Right kidney (tissue), 1 donor: ENCODE measurements around the gene NFAM1.

ENCODE experiments used
- DNase-seq: peaks from one replicate; pipeline ENCODE4 v3.0.0-alpha.2; 2016

The NFAM1 gene

DNA sequence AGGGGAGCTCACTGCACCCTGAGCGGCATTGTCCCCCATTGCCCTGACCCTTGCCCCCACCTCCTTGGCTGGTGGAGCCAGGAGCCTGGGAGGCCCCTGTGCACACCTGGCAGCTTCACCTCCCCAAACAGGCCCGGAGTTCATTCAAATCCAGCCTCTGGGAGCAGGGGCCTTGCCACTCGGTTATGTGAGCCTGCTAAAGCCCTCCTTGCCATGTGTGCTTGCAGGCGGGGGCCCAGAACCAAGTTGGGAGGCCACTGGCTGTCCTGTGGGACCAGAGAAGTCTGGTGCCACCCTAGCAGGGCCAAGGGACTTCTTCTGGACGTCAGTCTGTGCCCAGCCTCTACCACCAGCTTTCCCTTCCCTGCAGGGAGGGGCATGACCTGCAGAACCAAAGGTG lies 48.9 kb downstream of the NFAM1 start:
- DNase-seq = no peak

DNA sequence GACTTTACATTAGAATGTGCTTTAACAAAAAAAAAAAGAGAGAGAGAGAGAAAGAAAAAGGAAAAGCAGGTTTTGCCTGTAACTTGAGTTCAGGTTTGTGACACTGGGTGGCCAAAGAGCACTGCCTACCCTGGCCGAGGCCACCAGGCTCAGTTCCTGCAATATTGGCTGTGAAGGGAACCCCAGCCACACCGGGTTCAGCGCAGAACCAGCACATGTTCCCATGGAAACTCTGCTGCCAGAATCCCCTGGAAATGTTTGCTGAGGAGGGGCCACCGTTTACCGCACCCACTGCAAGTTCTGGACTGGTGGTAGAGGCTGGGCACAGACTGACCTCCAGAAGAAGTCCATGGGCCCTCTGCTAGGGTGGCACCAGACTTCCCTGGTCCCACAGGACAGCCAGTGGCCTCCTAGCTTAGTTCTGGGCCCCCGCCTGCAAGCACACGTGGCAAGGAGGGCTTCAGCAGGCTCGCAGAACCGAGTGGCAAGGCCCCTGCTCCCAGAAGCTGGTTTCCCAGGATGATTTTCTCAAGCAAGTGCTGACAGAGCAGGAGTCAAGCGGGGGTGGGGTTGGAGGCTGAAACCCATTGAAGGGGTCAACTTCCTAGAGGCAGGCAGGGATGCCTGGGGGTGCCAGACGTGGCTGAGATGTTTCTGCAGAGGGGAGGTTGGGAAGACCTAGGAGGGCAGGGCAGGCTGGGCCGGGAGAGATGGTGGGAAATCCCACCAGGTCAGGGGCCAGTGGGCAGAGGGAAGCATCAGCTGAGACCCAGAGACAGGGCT lies 51.2 kb downstream of the NFAM1 start:
- DNase-seq = no peak

DNA sequence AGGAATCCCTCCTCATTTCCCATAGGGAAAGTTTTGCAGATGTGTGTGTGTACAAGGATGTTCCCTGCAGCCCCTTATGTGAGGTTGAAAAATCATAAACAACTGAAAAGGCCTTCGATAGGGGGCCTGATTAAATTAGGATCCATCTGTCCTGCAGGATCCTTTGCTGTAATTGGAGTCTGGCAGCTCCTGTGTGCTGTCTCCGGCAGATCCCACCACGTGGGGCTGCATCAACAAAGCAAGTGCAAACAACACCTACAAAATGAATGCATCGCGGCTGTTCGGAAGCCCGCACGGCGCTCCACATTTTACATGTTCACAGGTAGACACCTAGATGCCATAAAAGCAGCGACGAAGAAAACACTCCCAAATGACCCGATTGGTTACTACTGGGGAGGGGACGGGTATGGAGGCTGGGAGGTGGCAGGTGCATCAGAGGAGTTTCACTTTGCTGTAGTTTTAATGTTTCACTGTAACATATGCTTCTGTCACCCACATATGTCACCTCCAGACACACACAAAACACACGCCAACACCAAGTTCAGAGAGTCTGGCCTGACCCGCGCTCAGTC lies 52.2 kb downstream of the NFAM1 start:
- DNase-seq = no peak

DNA sequence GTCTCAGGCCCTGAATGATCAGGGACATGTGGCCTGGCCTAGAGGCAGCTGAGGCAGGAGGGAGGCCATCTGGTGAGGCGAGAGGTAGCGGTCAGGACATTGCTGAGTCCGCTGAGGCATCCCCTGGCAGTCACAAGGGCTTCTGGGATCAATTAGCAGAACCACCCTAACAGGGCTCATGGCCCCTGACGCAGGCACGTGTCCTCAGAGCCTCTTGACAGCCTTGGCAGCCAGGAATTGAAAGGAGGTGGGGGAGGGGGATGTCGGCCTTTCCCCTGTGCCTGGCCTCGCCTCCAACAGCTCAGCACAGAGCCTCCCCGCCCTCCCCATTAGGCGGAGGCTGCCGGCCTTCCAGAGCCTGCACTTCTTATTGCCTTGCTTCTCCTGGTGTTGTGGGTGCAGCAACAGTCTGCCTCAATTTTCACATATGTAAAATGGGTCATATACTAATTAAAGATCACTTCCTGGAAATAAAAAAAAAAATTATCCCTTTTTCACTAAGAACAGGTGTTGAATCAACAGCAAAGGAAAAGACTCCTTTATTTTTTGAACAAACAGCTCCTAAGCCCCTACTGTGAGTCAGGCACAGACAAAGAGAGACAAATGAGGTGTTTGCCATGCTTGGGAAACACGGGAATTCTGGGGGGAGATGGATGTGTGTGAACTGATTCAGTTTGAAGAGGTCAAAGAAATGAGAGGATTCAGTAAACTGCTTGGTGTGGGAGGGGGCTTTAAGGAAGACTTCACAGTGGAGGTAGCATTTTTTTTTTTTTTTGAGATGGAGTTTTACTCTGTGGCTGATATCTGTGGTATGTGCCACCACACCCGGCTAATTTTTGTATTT lies 55.3 kb downstream of the NFAM1 start:
- no peak for DNase-seq

DNA sequence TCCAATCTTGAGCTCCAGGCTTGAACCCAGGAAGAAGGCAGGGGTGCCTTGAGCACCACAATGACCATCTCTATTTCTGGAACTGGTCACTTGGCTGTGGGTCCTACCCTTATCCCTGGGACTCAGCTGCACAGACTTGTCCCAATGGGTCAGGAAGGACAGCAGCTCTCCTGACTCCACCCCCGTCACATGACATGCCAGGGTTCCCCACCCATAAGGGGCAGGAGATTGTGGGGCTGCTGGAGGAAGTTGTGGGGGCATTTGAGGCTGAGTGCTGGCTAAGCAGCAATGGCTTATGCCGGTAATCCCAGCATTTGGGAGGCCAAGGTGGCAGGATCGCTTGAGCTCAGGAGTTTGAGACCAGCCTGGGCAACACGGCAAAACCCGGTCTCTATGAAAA lies 56.2 kb downstream of the NFAM1 start:
- no peak for DNase-seq

DNA sequence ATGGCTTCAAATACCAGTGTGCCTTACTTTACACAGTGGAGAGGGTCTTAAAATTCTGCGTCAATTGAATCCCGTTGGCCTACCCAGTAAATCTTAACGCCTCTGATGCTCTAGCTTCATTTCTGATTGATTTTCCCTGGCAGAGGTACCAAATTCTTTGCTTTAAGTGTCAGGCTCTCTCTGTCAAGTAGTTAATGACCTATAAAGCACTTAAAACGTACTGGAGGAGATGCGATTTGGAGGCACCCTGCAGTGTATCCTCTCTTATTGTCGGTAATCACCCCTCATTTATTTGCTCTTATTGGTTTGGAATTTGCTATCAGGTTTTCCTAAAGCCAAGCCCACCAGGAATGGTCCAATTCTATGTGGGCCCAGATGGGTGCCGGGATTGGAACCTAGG lies 59.2 kb downstream of the NFAM1 start:
- DNase-seq = no peak

DNA sequence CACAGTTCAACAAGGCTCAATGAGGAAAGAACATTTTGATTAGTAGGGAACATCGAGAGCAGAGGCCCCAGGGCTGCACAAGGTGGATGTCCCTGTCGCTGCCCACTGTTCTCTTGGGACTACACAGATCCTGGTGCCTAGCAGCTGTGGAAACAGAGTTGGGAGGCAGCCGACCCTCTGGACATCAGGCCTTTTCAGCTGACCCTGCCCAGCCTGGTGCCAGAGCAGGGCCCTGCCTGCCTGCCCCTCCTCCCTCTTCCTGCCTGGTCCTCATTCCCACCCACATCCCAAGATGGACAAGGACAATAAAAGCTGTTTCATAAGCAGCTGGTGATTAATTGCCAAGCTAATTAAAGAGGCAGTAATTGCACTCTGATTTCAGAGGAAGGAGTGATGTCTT lies 60.7 kb downstream of the NFAM1 start:
- no peak for DNase-seq

DNA sequence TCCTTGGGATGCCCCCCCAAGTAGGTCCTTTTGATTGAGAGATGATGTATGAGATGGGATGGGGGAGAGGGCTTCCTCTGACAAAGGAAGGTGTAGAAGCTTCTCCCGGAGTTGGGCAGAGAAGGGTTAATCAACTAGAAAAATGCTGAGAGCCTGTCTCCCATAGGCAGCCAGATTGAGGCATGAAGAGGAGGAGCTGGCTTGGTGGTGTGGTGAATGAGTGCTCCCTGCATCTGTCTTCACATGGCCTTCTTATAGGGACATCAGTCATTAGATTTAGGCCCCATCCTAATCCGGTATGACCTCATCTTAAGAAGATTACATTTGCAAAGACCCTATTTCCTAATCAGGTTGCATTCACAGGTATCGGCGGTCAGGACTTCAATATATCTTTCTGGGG lies 61.1 kb downstream of the NFAM1 start:
- DNase-seq = no peak

DNA sequence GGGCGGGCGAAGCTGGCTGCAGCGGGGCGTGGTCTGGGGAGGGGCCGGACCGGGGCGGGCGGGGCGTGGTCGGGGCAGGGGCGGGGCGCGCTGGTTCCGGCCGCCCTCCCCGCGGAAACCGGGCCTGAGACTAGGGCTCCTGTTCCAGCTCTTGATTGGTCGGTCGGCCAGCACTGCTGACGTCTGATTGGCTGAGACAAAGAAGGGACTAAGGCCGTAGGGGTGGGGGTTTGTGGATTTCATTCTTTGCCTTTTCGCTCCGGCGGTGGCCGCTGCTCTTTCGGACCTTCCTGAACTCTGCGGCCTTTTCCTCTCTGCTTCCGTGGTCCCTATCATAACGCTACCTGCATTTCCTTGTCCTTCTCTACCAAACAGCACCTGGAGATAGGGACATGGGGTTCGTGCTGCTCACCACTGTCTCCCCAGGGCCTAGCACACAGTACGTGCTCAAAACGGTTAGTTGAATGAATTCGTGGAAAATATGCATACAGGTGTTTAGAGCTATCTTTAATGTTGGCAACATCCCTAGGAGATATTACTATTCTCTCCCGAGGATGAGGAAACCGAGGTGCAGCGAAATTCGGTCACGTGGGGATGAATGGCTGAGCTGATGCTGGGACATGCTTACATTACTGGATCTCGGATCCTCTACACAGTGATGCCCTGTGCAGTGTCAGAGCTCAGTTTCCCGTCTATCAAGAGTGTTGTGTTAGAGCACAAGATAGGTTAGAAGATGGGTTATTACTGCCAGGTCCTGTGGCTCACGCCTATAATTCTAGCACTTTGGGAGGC lies 62.8 kb downstream of the NFAM1 start:
- DNase-seq = peak; percentile 75

DNA sequence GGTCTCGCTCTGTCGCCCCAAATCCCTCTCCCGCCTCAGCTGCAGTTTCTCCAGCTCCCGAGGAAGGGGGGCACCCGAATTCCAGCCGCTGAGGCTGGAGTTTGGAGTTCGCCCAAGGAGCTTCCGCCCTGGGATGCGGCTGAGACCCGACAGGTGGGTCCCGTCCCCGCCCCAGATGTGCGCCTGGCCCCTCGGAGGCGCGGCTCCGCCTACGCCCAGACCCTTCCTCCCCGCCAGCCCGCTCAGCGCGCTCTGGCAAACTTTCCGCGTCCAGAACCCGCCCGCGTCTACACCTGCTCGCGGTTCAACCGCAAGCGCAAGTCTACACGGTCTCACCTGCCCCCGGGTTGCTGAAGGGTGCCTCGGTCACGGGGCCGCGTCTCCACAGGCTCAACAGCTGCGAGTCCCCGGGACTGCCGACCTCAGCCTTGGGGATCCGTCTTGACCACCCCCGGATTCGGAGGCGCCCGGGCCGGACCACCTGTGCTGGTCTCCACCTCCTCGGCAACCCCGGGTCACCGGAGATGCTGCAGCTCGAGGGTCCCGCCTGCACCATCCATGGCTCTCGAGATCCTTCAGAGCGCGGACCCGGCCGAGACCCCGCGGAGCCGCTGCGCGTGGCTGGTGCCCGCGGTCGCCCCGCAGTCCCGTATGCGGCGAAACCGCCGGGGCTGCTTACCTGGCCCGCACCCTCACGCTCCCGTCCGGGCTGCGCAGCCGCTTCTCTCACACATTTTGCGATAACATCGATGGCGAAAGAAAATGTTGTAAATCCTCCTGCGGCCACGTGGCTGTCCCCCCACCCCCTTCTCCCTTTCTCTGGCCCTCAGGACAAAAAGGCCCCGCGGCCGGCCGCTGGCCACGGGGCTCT lies 63.6 kb downstream of the NFAM1 start:
- peak; percentile 89 for DNase-seq

DNA sequence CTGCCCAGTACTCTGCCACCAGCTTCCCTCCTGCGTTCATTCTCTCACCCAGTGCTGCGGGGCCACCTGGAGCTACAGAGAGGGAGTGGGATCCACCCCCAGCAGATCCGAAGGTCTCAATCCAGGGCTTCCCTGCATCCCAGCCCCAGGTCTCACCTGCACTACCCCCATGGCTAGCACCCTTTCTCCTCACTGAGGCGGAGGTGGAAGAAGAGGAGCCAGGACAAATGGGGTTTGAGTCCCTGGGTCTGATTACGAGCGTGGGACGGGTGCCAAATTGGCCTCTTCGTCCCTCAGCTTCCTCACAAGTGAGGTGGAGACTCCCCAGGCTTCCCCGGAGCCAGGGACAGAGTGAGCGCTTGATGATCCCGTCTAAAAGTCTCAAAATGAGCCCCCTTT lies 64.2 kb downstream of the NFAM1 start:
- DNase-seq = peak; percentile 56

DNA sequence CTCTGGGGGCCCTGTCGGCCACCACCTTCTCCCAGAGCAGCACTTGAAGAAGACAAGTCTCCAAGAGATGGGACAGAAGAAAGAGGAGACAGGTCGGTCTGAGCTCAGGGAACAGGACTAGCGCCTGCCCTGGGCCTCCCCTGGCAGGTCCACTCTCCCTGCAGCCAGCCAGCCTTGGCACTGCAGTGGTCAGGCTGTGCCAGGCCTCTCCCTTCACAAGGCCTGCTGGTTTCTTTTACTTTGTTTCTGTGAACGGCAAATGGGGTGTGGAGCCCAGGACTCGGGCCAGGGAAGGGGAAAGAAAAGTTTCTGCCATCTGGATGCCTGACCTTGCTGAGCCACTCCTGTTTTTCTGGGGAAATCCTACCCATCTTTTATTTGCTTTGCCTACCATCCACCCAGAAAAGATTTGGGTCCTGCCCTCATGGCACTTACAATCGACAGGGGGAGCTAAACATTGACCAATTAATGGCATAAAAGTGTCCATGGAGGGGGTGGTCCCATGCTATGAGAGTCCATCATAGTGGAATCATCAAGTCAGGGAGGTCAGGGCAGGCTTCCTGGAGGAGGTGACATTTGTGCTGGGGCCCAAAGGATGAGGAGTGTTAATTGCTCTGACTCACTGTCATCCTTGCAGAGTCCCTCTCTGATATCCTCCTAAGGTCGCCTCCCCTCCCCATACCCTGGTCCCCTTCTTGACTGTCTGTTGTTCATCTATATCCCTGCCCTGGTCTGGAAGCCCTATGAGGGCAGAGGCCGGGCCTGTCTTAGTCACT lies 65.2 kb downstream of the NFAM1 start:
- no peak for DNase-seq

DNA sequence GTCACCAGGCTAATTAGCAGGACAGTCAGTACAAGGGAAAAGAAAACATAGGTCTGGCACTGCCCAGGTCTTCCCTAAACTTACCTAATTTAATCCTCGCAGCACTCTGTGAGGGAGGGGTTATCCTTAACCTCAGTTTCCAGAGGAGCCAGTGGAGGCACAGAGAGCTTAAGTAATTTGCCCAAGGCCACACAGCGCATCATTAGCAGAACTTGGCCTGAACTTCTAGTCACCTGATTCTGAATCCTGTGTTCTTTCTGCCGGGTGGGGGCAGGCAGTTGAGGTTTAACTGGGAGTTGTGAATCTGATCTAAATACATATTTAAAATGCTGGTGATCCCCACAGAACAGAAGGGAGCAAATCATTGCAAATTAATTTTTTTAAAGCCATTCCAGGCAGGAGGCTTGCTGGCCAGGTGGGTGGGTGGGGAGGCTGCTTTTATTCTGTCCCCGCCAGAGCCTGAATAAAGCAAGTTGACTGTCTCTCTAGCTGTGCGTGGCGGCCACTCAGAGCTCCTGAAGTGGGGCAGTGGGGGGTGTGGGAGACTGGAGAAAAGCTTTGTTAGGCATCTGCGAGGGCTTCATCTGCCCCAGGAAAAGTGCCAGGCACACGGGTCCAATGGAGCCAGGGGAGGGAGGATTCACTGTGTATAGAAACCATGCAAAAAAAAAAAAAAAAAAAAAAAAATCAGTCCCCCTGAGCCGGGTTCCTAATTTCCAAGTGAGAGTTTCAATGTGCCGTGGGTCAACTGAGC lies 66.1 kb downstream of the NFAM1 start:
- no peak for DNase-seq

DNA sequence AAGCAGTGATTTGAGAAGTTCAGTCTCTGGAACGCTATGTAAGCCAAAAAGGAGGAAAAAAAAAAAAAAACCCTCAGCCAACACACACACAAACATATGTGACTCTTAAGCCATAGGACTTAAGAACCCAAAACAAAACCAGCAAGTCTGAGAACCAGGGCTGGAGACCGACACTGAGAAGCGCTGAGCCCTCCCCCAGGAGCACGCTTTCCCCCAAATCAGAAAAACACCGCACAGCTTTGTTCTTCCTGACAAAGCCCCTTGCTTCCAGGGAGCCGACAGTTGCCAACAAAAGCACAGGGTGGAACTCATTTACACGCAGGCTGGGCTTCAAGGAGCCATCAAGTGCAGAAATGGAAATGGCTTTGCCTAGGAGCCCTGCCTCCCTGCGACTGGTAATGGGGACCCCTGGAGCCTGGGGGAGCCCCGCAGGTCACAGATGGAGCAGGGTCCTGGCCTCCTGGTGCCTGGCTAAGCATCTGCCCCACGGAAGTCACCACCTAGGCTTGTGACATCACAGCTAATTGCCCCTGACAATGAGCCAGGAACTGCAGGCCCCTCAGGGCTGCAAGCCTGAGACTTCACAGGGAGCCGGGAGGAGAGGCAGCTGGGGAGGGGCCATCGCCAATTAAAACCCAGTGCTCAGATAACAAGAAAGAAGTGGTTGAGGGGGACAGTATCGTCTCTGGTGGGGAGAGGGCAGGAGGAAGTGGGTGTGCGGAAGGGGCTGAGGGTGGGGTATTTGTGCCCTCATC lies 66.9 kb downstream of the NFAM1 start:
- peak; percentile 72 for DNase-seq

DNA sequence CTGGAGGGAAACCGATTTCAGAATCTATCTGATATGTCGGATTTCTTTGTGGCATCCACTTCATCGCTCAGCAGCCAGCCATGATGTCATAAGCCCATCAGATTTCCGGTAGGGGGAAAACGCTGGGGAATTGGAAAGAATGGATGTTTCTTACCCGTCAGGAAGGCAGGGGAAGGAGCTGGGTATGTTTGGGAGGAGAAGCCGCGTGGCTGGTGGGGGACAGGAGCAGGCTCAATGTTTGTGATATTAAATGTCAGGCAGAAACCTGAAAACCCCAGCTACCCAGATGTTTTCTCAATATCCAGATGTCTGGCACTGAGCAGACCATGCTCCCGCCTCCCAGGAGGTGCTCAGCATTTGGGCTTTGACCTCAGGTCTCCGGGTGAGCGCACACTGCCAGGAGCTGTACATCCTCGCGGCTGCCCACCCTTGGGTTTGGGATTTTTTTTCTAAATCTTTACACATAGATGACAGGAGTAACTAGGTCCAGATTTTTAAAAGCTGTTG lies 67.5 kb downstream of the NFAM1 start:
- DNase-seq = peak; percentile 55

DNA sequence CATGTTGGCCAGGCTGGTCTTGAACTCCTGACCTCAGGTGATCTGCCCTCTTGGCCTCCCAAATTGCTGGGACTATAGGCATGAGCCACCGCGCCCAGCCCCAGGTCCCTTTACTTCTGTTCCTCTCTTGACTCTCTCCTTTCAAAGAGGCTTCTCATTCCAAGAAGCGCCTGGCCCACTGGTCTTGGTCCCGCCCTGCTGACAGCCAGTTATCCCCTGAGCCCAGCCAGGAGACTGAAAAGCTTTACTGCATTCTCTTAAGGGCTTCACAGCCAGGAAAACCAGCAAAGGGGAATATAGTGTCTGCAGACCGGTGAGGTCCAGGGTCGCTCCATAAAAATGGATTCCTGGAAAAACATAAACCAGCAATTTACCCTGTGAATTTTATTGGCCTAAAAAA lies 68.3 kb downstream of the NFAM1 start:
- no peak for DNase-seq

DNA sequence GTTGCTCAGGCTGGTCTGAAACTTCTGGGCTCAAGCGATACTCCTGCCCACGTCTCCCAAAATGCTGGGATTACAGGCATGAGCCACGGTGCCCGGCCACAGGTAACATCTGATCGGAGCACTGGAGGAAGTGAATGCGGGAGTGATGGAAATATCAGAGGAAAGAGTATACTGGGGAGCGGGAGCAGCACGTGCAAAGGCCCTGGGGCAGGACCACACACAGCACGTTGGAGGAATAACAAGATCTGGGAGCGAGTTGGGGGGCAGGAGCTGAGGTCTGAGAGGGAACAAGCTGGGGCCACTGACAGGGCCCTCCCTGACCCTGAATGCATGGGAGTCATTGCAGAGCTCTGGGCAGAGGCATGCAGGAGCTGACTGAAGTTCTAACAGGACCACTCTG lies 70.7 kb downstream of the NFAM1 start:
- no peak for DNase-seq

DNA sequence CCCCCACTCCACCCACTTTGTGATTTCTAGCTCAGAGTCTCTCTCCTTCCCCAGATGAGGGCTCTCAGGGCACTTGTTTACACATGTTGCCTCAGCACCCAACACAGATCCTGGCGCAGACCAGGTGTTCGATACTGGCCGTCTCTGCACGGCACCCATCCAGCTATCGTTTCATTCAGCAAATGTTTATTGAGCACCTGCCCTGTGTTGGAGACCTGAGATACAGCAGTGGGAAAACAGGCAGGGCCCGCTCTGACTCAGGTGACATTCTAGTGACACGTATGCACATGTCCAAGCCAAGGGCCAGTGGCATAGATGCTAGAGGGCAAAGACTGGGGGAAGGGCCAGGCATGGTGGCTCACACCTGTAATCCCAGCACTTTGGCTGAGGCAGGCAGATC lies 71.9 kb downstream of the NFAM1 start:
- DNase-seq = no peak
